CD8-positive, alpha-beta memory T cell (primary cell): ENCODE results near the gene VPS13C. TPM values are rescaled to one million over a fixed set of nuclear protein-coding genes. Genes with fewer than 3 reads are reported as not detected.

Experiments
- CTCF ChIA-PET: fragments of 350-600 bp; sonication (Branson Sonifier 250); formaldehyde crosslinking; loops from one replicate; lab custom pipeline; 2021; ENCODE audit warnings: antibody characterized with exemption; lab: Charles Lee
- POLR2A ChIA-PET: fragments of 350-600 bp; sonication (Branson Sonifier 250); formaldehyde crosslinking; loops from one replicate; lab custom pipeline; 2021; ENCODE audit warnings: antibody characterized with exemption; lab: Charles Lee
- DNase-seq, 5 donors: peaks; one replicate each; pipeline versions ENCODE4 v3.0.0 to v3.0.0-alpha.2; 2020 to 2022; ENCODE audit warnings: mixed read lengths in 1 of 5
- H3K27ac ChIP-seq: one replicate; pipeline ENCODE4 v1.7.0; 2013; ENCODE audit warnings: low read depth, mild to moderate bottlenecking, low read length, moderate library complexity
- H3K27me3 ChIP-seq: 2 replicates; pipeline ENCODE4 v1.7.0; 2013; ENCODE audit warnings: low read length, mild to moderate bottlenecking; ENCODE audit not compliant: insufficient read depth, poor library complexity, severe bottlenecking
- H3K36me3 ChIP-seq: 2 replicates; pipeline ENCODE4 v1.7.0; 2013; ENCODE audit warnings: mild to moderate bottlenecking, low read length, moderate library complexity; ENCODE audit not compliant: insufficient read depth
- H3K4me1 ChIP-seq: 2 replicates; pipeline ENCODE4 v1.7.0; 2013; ENCODE audit warnings: mild to moderate bottlenecking, low read length, moderate library complexity; ENCODE audit not compliant: insufficient read depth
- H3K4me3 ChIP-seq: 2 replicates; pipeline ENCODE4 v1.7.0; 2013; ENCODE audit warnings: mild to moderate bottlenecking, low read length
- H3K9me3 ChIP-seq: 2 replicates; pipeline ENCODE4 v1.7.0; 2013; ENCODE audit warnings: mild to moderate bottlenecking, low read length
- H3K27ac Mint-ChIP-seq, 8 donors: one replicate each; pipeline ENCODE4 v1.8.0; 2020 to 2021; ENCODE audit warnings: mixed read lengths in 8 of 8, mild to moderate bottlenecking in 6 of 8, inconsistent platforms in 3 of 8, moderate library complexity in 3 of 8
- H3K27me3 Mint-ChIP-seq, 2 donors: one replicate each; pipeline ENCODE4 v1.8.0; 2020 to 2021; ENCODE audit warnings: mixed read lengths in 2 of 2, mild to moderate bottlenecking in 1 of 2, moderate library complexity in 1 of 2
- H3K36me3 Mint-ChIP-seq, 3 donors: one replicate each; pipeline ENCODE4 v1.8.0; 2020 to 2021; ENCODE audit warnings: mixed read lengths in 3 of 3, inconsistent platforms in 1 of 3, mild to moderate bottlenecking in 1 of 3
- H3K4me1 Mint-ChIP-seq, 3 donors: one replicate each; pipeline ENCODE4 v1.8.0; 2020 to 2021; ENCODE audit warnings: mixed read lengths in 3 of 3, inconsistent platforms in 1 of 3, mild to moderate bottlenecking in 1 of 3
- H3K4me3 Mint-ChIP-seq, 7 donors: one replicate each; pipeline ENCODE4 v1.8.0; 2020 to 2021; ENCODE audit warnings: mixed read lengths in 7 of 7, mild to moderate bottlenecking in 6 of 7, moderate library complexity in 4 of 7, inconsistent platforms in 2 of 7
- H3K9me3 Mint-ChIP-seq, 5 donors: one replicate each; pipeline ENCODE4 v1.8.0; 2020 to 2022; ENCODE audit warnings: mixed read lengths in 5 of 5, mild to moderate bottlenecking in 3 of 5, moderate library complexity in 2 of 5, inconsistent platforms in 1 of 5
- polyA plus RNA-seq: library from polyadenylated mRNA; unstranded; fragments of 300-500 nt; fragmentation: Illumina TruSeq; gene quantifications from one replicate; pipeline ENCODE4 v1.2.3, GENCODE V29; 2021
- total RNA-seq, 2 experiments: library from RNA; stranded (reverse); gene quantifications; one replicate each; pipeline ENCODE4 v1.2.3, GENCODE V29; 2021

VPS13C gene
- total and polyA plus RNA-seq, 3 experiments from 2014 or later: 15.8 to 42.9 (median 42.5) TPM

- Mint-ChIP-seq H3K27me3 (no peaks in the 10 kb centered on the region), H3K27ac (peak overlapping the region in 5 of 8 donors; percentile 15 to 67 (median 52)), H3K36me3 (peaks cover 28 to 70% (median 37%) of the 10 kb centered on the region in 3 donors), H3K4me1 (peaks cover 3 to 25% (median 4%) of the 10 kb centered on the region in 3 donors), H3K9me3 (peaks cover 0 to 9% (median 0%) of the 10 kb centered on the region in 5 donors), H3K4me3 (no peak overlapping the region)
- H3K27me3 ChIP-seq: no peaks in the 10 kb centered on the region
- no peak overlapping the region for H3K4me3 ChIP-seq
- no peaks in the 10 kb centered on the region for H3K4me1 ChIP-seq
- H3K36me3 ChIP-seq: peaks cover 3% of the 10 kb centered on the region
- H3K27ac ChIP-seq: no peak overlapping the region
- no peaks in the 10 kb centered on the region for H3K9me3 ChIP-seq
- ChIA-PET POLR2A (no interaction called here), CTCF (no interaction called here)
- DNase-seq: no peak
These were observed 67.7 kb downstream of the VPS13C start for GRCh38 chr15:61992518-61992917.

GRCh38 chr15:61989667-61990066, 70.6 kb downstream of the VPS13C start:
- H3K27ac Mint-ChIP-seq: peak overlapping the region in 1 of 8 donors; percentile 87
- peaks cover 0 to 9% (median 0%) of the 10 kb centered on the region in 5 donors for H3K9me3 Mint-ChIP-seq
- no peaks in the 10 kb centered on the region for H3K9me3 ChIP-seq
- peaks cover 26 to 65% (median 30%) of the 10 kb centered on the region in 3 donors for H3K36me3 Mint-ChIP-seq
- no peaks in the 10 kb centered on the region for H3K27me3 ChIP-seq
- no peak overlapping the region for H3K4me3 Mint-ChIP-seq
- H3K27ac ChIP-seq: no peak overlapping the region
- CTCF ChIA-PET: no interaction called here
- no peak overlapping the region for H3K4me3 ChIP-seq
- peaks cover 0 to 16% (median 9%) of the 10 kb centered on the region in 3 donors for H3K4me1 Mint-ChIP-seq
- POLR2A ChIA-PET: no interaction called here
- H3K36me3 ChIP-seq: peaks cover 3% of the 10 kb centered on the region
- H3K4me1 ChIP-seq: no peaks in the 10 kb centered on the region
- DNase-seq: no peak
- no peaks in the 10 kb centered on the region for H3K27me3 Mint-ChIP-seq

GRCh38 chr15:61987824-61988223, 72.4 kb downstream of the VPS13C start:
- no peaks in the 10 kb centered on the region for H3K27me3 Mint-ChIP-seq
- H3K4me3 Mint-ChIP-seq: no peak overlapping the region
- no peak overlapping the region for H3K27ac Mint-ChIP-seq
- peaks cover 26 to 74% (median 36%) of the 10 kb centered on the region in 3 donors for H3K36me3 Mint-ChIP-seq
- H3K36me3 ChIP-seq: peaks cover 9% of the 10 kb centered on the region
- H3K27me3 ChIP-seq: no peaks in the 10 kb centered on the region
- H3K9me3 Mint-ChIP-seq: peaks cover 0 to 9% (median 0%) of the 10 kb centered on the region in 5 donors
- no peak overlapping the region for H3K4me3 ChIP-seq
- CTCF ChIA-PET: no interaction called here
- POLR2A ChIA-PET: no interaction called here
- H3K4me1 Mint-ChIP-seq: peaks cover 0 to 16% (median 6%) of the 10 kb centered on the region in 3 donors
- no peaks in the 10 kb centered on the region for H3K9me3 ChIP-seq
- H3K4me1 ChIP-seq: no peaks in the 10 kb centered on the region
- DNase-seq: no peak
- no peak overlapping the region for H3K27ac ChIP-seq

- ChIA-PET POLR2A (no interaction called here), CTCF (no interaction called here)
- Histone ChIP-seq H3K4me3 (no peak overlapping the region), H3K9me3 (no peaks in the 10 kb centered on the region), H3K27me3 (no peaks in the 10 kb centered on the region), H3K36me3 (peaks cover 15% of the 10 kb centered on the region), H3K27ac (no peak overlapping the region), H3K4me1 (no peaks in the 10 kb centered on the region)
- H3K36me3 Mint-ChIP-seq: peaks cover 10 to 77% (median 36%) of the 10 kb centered on the region in 3 donors
- H3K9me3 Mint-ChIP-seq: peaks cover 0 to 3% (median 0%) of the 10 kb centered on the region in 5 donors
- no peak overlapping the region for H3K4me3 Mint-ChIP-seq
- peaks cover 0 to 6% (median 6%) of the 10 kb centered on the region in 3 donors for H3K4me1 Mint-ChIP-seq
- no peak overlapping the region for H3K27ac Mint-ChIP-seq
- no peak for DNase-seq
- no peaks in the 10 kb centered on the region for H3K27me3 Mint-ChIP-seq
These were observed 77.2 kb downstream of the VPS13C start for GRCh38 chr15:61983081-61983480.

- Mint-ChIP-seq H3K4me1 (peaks cover 15 to 18% (median 17%) of the 10 kb centered on the region in 3 donors), H3K36me3 (peaks cover 0 to 74% (median 31%) of the 10 kb centered on the region in 3 donors), H3K27me3 (no peaks in the 10 kb centered on the region), H3K9me3 (no peaks in the 10 kb centered on the region), H3K27ac (peak overlapping the region in 1 of 8 donors; percentile 42), H3K4me3 (no peak overlapping the region)
- no peak for DNase-seq
- H3K4me3 ChIP-seq: no peak overlapping the region
- H3K9me3 ChIP-seq: no peaks in the 10 kb centered on the region
- H3K27ac ChIP-seq: no peak overlapping the region
- ChIA-PET POLR2A (no interaction called here), CTCF (no interaction called here)
- H3K27me3 ChIP-seq: no peaks in the 10 kb centered on the region
- peaks cover 15% of the 10 kb centered on the region for H3K36me3 ChIP-seq
- no peaks in the 10 kb centered on the region for H3K4me1 ChIP-seq
These were observed 82.0 kb downstream of the VPS13C start for GRCh38 chr15:61978225-61978624.

GRCh38 chr15:61974759-61975158, 85.5 kb downstream of the VPS13C start:
- ChIA-PET POLR2A (no interaction called here), CTCF (interaction anchor here (1.0 kb wide), 1 partner anchor 87 kb away, joined by 3 read pairs; no protein-coding TSS in a partner anchor)
- no peak overlapping the region for H3K4me3 ChIP-seq
- Mint-ChIP-seq H3K9me3 (no peaks in the 10 kb centered on the region), H3K4me1 (peaks cover 15 to 18% (median 17%) of the 10 kb centered on the region in 3 donors), H3K27me3 (no peaks in the 10 kb centered on the region), H3K27ac (peak overlapping the region in 6 of 8 donors; percentile 1 to 68 (median 48)), H3K4me3 (no peak overlapping the region), H3K36me3 (peaks cover 0 to 76% (median 33%) of the 10 kb centered on the region in 3 donors)
- H3K27me3 ChIP-seq: no peaks in the 10 kb centered on the region
- H3K27ac ChIP-seq: no peak overlapping the region
- no peak for DNase-seq
- H3K4me1 ChIP-seq: no peaks in the 10 kb centered on the region
- peaks cover 26% of the 10 kb centered on the region for H3K36me3 ChIP-seq
- no peaks in the 10 kb centered on the region for H3K9me3 ChIP-seq

GRCh38 chr15:61974118-61974517, 86.1 kb downstream of the VPS13C start:
- H3K36me3 Mint-ChIP-seq: peaks cover 0 to 73% (median 28%) of the 10 kb centered on the region in 3 donors
- POLR2A ChIA-PET: no interaction called here
- Histone ChIP-seq H3K4me1 (no peaks in the 10 kb centered on the region), H3K9me3 (no peaks in the 10 kb centered on the region), H3K27me3 (no peaks in the 10 kb centered on the region), H3K27ac (no peak overlapping the region), H3K36me3 (peaks cover 25% of the 10 kb centered on the region), H3K4me3 (no peak overlapping the region)
- no peaks in the 10 kb centered on the region for H3K9me3 Mint-ChIP-seq
- CTCF ChIA-PET: no interaction called here
- peak overlapping the region in 7 of 8 donors; percentile 1 to 62 (median 22) for H3K27ac Mint-ChIP-seq
- no peak overlapping the region for H3K4me3 Mint-ChIP-seq
- DNase-seq: no peak
- peaks cover 15 to 18% (median 17%) of the 10 kb centered on the region in 3 donors for H3K4me1 Mint-ChIP-seq
- no peaks in the 10 kb centered on the region for H3K27me3 Mint-ChIP-seq

GRCh38 chr15:61951949-61952348, 108.3 kb downstream of the VPS13C start:
- ChIA-PET CTCF (interaction anchor here (1.0 kb wide), 1 partner anchor 108 kb away, joined by 3 read pairs; the partner anchor contains the start of gene VPS13C), POLR2A (no interaction called here)
- no peaks in the 10 kb centered on the region for H3K27me3 Mint-ChIP-seq
- no peak overlapping the region for H3K27ac ChIP-seq
- H3K27me3 ChIP-seq: no peaks in the 10 kb centered on the region
- H3K27ac Mint-ChIP-seq: peak overlapping the region in 3 of 8 donors; percentile 9 to 78 (median 73)
- DNase-seq: no peak
- H3K9me3 ChIP-seq: no peaks in the 10 kb centered on the region
- no peaks in the 10 kb centered on the region for H3K9me3 Mint-ChIP-seq
- H3K4me1 ChIP-seq: no peaks in the 10 kb centered on the region
- peaks cover 0 to 6% (median 0%) of the 10 kb centered on the region in 3 donors for H3K4me1 Mint-ChIP-seq
- peaks cover 36% of the 10 kb centered on the region for H3K36me3 ChIP-seq
- H3K4me3 Mint-ChIP-seq: no peak overlapping the region
- peaks cover 11 to 82% (median 34%) of the 10 kb centered on the region in 3 donors for H3K36me3 Mint-ChIP-seq
- no peak overlapping the region for H3K4me3 ChIP-seq
